ENCODE data around the gene ACRBP. TPM values are rescaled to one million over a fixed set of nuclear protein-coding genes. Genes with fewer than 3 reads are reported as not detected.
A peak's percentile ranks its signal among the peaks of the same experiment; 100 is the strongest.

Gene ACRBP
- total and polyA plus RNA-seq, 4 donors = 0.25 to 5.2 (median 1.8) TPM; not detected in 1

- Histone ChIP-seq H3K27ac (ENCODE audit: low read depth in 1 of 2, low read length in 2 of 2) (no peak overlapping the region), H3K9me3 (ENCODE audit: control insufficient read depth, low read length) (no peaks in the 10 kb centered on the region), H3K36me3 (ENCODE audit: control insufficient read depth in 1 of 2, insufficient read depth in 2 of 2, low read length in 1 of 2) (no peaks in the 10 kb centered on the region), H3K4me3 (ENCODE audit: low read length in 2 of 2) (no peak overlapping the region), H3K4me1 (ENCODE audit: control insufficient read depth in 1 of 2, insufficient read depth in 2 of 2, low read length in 2 of 2) (no peaks in the 10 kb centered on the region), H3K27me3 (ENCODE audit: control insufficient read depth in 1 of 2, insufficient read depth in 2 of 2, low read length in 1 of 2) (no peaks in the 10 kb centered on the region)
- intact Hi-C loops (cut with DNase I) = no loop called here
- DNase-seq (no peak), ATAC-seq (ENCODE audit: low FRiP score) (no peak)
- WGBS, 2 donors = 45 to 47% methylated on average over 5 of the region's 5 CpGs
These were observed 16.5 kb downstream of the ACRBP start for GRCh38 chr12:6630736-6631135.

- WGBS, 2 donors = 52 to 59% methylated on average over 7 of the region's 7 CpGs
- Histone ChIP-seq H3K27me3 (ENCODE audit: control insufficient read depth in 1 of 2, insufficient read depth in 2 of 2, low read length in 1 of 2) (no peaks in the 10 kb centered on the region), H3K36me3 (ENCODE audit: control insufficient read depth in 1 of 2, insufficient read depth in 2 of 2, low read length in 1 of 2) (no peaks in the 10 kb centered on the region), H3K9me3 (ENCODE audit: control insufficient read depth, low read length) (no peaks in the 10 kb centered on the region), H3K27ac (ENCODE audit: low read depth in 1 of 2, low read length in 2 of 2) (no peak overlapping the region), H3K4me3 (ENCODE audit: low read length in 2 of 2) (no peak overlapping the region), H3K4me1 (ENCODE audit: control insufficient read depth in 1 of 2, insufficient read depth in 2 of 2, low read length in 2 of 2) (no peaks in the 10 kb centered on the region)
- ATAC-seq (ENCODE audit: low FRiP score) (no peak), DNase-seq (no peak)
- intact Hi-C loops (cut with DNase I) = no loop called here
These were observed 19.6 kb downstream of the ACRBP start for GRCh38 chr12:6627616-6628015.

- H3K27ac ChIP-seq (ENCODE audit: low read depth in 1 of 2, low read length in 2 of 2) = no peak overlapping the region
- WGBS, 2 donors = 36 to 42% methylated on average over 8 of the region's 8 CpGs
- H3K4me1 ChIP-seq (ENCODE audit: control insufficient read depth in 1 of 2, insufficient read depth in 2 of 2, low read length in 2 of 2) = no peaks in the 10 kb centered on the region
- no peak for DNase-seq
- no peaks in the 10 kb centered on the region for H3K9me3 ChIP-seq (ENCODE audit: control insufficient read depth, low read length)
- no peak overlapping the region for H3K4me3 ChIP-seq (ENCODE audit: low read length in 2 of 2)
- intact Hi-C loops (cut with DNase I) = no loop called here
- no peaks in the 10 kb centered on the region for H3K27me3 ChIP-seq (ENCODE audit: control insufficient read depth in 1 of 2, insufficient read depth in 2 of 2, low read length in 1 of 2)
- ATAC-seq (ENCODE audit: low FRiP score) = no peak
- no peaks in the 10 kb centered on the region for H3K36me3 ChIP-seq (ENCODE audit: control insufficient read depth in 1 of 2, insufficient read depth in 2 of 2, low read length in 1 of 2)
These were observed 20.5 kb downstream of the ACRBP start for GRCh38 chr12:6626654-6627283.

- DNase-seq (no peak), ATAC-seq (ENCODE audit: low FRiP score) (no peak)
- intact Hi-C loops (cut with DNase I) = no loop called here
- Histone ChIP-seq H3K4me1 (ENCODE audit: control insufficient read depth in 1 of 2, insufficient read depth in 2 of 2, low read length in 2 of 2) (no peaks in the 10 kb centered on the region), H3K27me3 (ENCODE audit: control insufficient read depth in 1 of 2, insufficient read depth in 2 of 2, low read length in 1 of 2) (no peaks in the 10 kb centered on the region), H3K27ac (ENCODE audit: low read depth in 1 of 2, low read length in 2 of 2) (no peak overlapping the region), H3K9me3 (ENCODE audit: control insufficient read depth, low read length) (no peaks in the 10 kb centered on the region), H3K36me3 (ENCODE audit: control insufficient read depth in 1 of 2, insufficient read depth in 2 of 2, low read length in 1 of 2) (no peaks in the 10 kb centered on the region), H3K4me3 (ENCODE audit: low read length in 2 of 2) (no peak overlapping the region)
- WGBS, 2 donors = 68 to 80% methylated on average over 29 of the region's 29 CpGs
These were observed 26.4 kb downstream of the ACRBP start for GRCh38 chr12:6620885-6621274.

GRCh38 chr12:6620137-6620884 lies 26.9 kb downstream of the ACRBP start:
- ATAC-seq (ENCODE audit: low FRiP score) (peak; percentile 67), DNase-seq (peak; percentile 72 to 86)
- Histone ChIP-seq H3K36me3 (ENCODE audit: control insufficient read depth in 1 of 2, insufficient read depth in 2 of 2, low read length in 1 of 2) (no peaks in the 10 kb centered on the region), H3K9me3 (ENCODE audit: control insufficient read depth, low read length) (no peaks in the 10 kb centered on the region), H3K4me3 (ENCODE audit: low read length in 2 of 2) (no peak overlapping the region), H3K27ac (ENCODE audit: low read depth in 1 of 2, low read length in 2 of 2) (no peak overlapping the region), H3K4me1 (ENCODE audit: control insufficient read depth in 1 of 2, insufficient read depth in 2 of 2, low read length in 2 of 2) (no peaks in the 10 kb centered on the region), H3K27me3 (ENCODE audit: control insufficient read depth in 1 of 2, insufficient read depth in 2 of 2, low read length in 1 of 2) (no peaks in the 10 kb centered on the region)
- WGBS, 2 donors = 17 to 23% methylated on average over 87 to 88 of the region's 88 CpGs
- intact Hi-C loops (cut with DNase I) = no loop called here

- Histone ChIP-seq H3K4me1 (ENCODE audit: control insufficient read depth in 1 of 2, insufficient read depth in 2 of 2, low read length in 2 of 2) (no peaks in the 10 kb centered on the region), H3K27ac (ENCODE audit: low read depth in 1 of 2, low read length in 2 of 2) (no peak overlapping the region), H3K36me3 (ENCODE audit: control insufficient read depth in 1 of 2, insufficient read depth in 2 of 2, low read length in 1 of 2) (no peaks in the 10 kb centered on the region), H3K4me3 (ENCODE audit: low read length in 2 of 2) (no peak overlapping the region), H3K27me3 (ENCODE audit: control insufficient read depth in 1 of 2, insufficient read depth in 2 of 2, low read length in 1 of 2) (no peaks in the 10 kb centered on the region), H3K9me3 (ENCODE audit: control insufficient read depth, low read length) (no peaks in the 10 kb centered on the region)
- WGBS, 2 donors = 83 to 88% methylated on average over 5 of the region's 5 CpGs
- ATAC-seq (ENCODE audit: low FRiP score) (no peak), DNase-seq (no peak)
- intact Hi-C loops (cut with DNase I) = loop anchor here (5.0 to 10.0 kb wide), 5 partner anchors 44 to 209 kb away; partner anchors contain the start of genes P3H3 (in 2 of the 2), GPR162 (in 1 of the 2), ING4 (in 1 of the 2) and LAG3 (in 1 of the 2)
These were observed 28.6 kb downstream of the ACRBP start for GRCh38 chr12:6618483-6619225.

- DNase-seq = no peak
- ATAC-seq (ENCODE audit: low FRiP score) = no peak
- Histone ChIP-seq H3K4me3 (ENCODE audit: low read length in 2 of 2) (no peak overlapping the region), H3K27me3 (ENCODE audit: control insufficient read depth in 1 of 2, insufficient read depth in 2 of 2, low read length in 1 of 2) (no peaks in the 10 kb centered on the region), H3K4me1 (ENCODE audit: control insufficient read depth in 1 of 2, insufficient read depth in 2 of 2, low read length in 2 of 2) (peaks cover 2 to 3% of the 10 kb centered on the region in 2 donors), H3K9me3 (ENCODE audit: control insufficient read depth, low read length) (no peaks in the 10 kb centered on the region), H3K36me3 (ENCODE audit: control insufficient read depth in 1 of 2, insufficient read depth in 2 of 2, low read length in 1 of 2) (no peaks in the 10 kb centered on the region), H3K27ac (ENCODE audit: low read depth in 1 of 2, low read length in 2 of 2) (peak overlapping the region in 1 of 2 donors; percentile 14)
- intact Hi-C loops (cut with DNase I) = loop anchor here (5.0 to 10.0 kb wide), 5 partner anchors 46 to 211 kb away; partner anchors contain the start of genes P3H3 (in 2 of the 2), GPR162 (in 1 of the 2), ING4 (in 1 of the 2) and LAG3 (in 1 of the 2)
- 49 to 50% methylated on average over 3 of the region's 3 CpGs for WGBS, 2 donors
These were observed 31.4 kb downstream of the ACRBP start for GRCh38 chr12:6615802-6616201.

- Histone ChIP-seq H3K36me3 (ENCODE audit: control insufficient read depth in 1 of 2, insufficient read depth in 2 of 2, low read length in 1 of 2) (no peaks in the 10 kb centered on the region), H3K4me3 (ENCODE audit: low read length in 2 of 2) (no peak overlapping the region), H3K4me1 (ENCODE audit: control insufficient read depth in 1 of 2, insufficient read depth in 2 of 2, low read length in 2 of 2) (peaks cover 2 to 3% of the 10 kb centered on the region in 2 donors), H3K27ac (ENCODE audit: low read depth in 1 of 2, low read length in 2 of 2) (peak overlapping the region in 1 of 2 donors; percentile 89), H3K27me3 (ENCODE audit: control insufficient read depth in 1 of 2, insufficient read depth in 2 of 2, low read length in 1 of 2) (no peaks in the 10 kb centered on the region), H3K9me3 (ENCODE audit: control insufficient read depth, low read length) (no peaks in the 10 kb centered on the region)
- ATAC-seq (ENCODE audit: low FRiP score) (no peak), DNase-seq (no peak)
- intact Hi-C loops (cut with DNase I) = loop anchor here (5.0 to 10.0 kb wide), 5 partner anchors 48 to 213 kb away; partner anchors contain the start of genes P3H3 (in 2 of the 2), GPR162 (in 1 of the 2), ING4 (in 1 of the 2) and LAG3 (in 1 of the 2)
- 51 to 63% methylated on average over 7 of the region's 7 CpGs for WGBS, 2 donors
These were observed 32.6 kb downstream of the ACRBP start for GRCh38 chr12:6614513-6615172.

Data from aorta (tissue), 5 donors.